IPS-18a (cell line): ENCODE data around the gene PEX26.
"Not testable (repeated sequence)": the region's sequence is repeated elsewhere in the genome, so short reads cannot be mapped to it uniquely, and the experiment has no call there.

Experiments
- H3K27ac ChIP-seq: one replicate; pipeline ENCODE4 v1.5.1; 2013; ENCODE audit warnings: low read length
- H3K27me3 ChIP-seq: one replicate; pipeline ENCODE4 v1.6.1; 2013; ENCODE audit warnings: mild to moderate bottlenecking, low read length; ENCODE audit not compliant: control insufficient read depth, insufficient read depth
- H3K36me3 ChIP-seq: one replicate; pipeline ENCODE4 v1.6.1; 2013; ENCODE audit warnings: low read depth, low read length; ENCODE audit not compliant: control insufficient read depth
- H3K4me1 ChIP-seq: one replicate; pipeline ENCODE4 v1.6.1; 2013; ENCODE audit warnings: low read depth, low read length; ENCODE audit not compliant: control insufficient read depth
- H3K4me3 ChIP-seq: one replicate; pipeline ENCODE4 v1.5.1; 2013; ENCODE audit warnings: low read length
- H3K9ac ChIP-seq: one replicate; pipeline ENCODE4 v1.6.1; 2013; ENCODE audit warnings: mild to moderate bottlenecking, low read length, moderate library complexity
- H3K9me3 ChIP-seq: one replicate; pipeline ENCODE4 v1.6.1; 2013; ENCODE audit warnings: low read depth, low read length; ENCODE audit not compliant: control insufficient read depth

PEX26 gene

GRCh38 chr22:18091478-18091877, 13.7 kb downstream of the PEX26 start:
- Histone ChIP-seq H3K4me1 (no peaks in the 10 kb centered on the region), H3K9me3 (no peaks in the 10 kb centered on the region), H3K27ac (no peak overlapping the region), H3K27me3 (no peaks in the 10 kb centered on the region), H3K4me3 (no peak overlapping the region), H3K36me3 (peaks cover 25% of the 10 kb centered on the region), H3K9ac (no peak overlapping the region)

- H3K9ac ChIP-seq = no peak overlapping the region
- H3K27me3 ChIP-seq = no peaks in the 10 kb centered on the region
- peaks cover 25% of the 10 kb centered on the region for H3K36me3 ChIP-seq
- H3K9me3 ChIP-seq = no peaks in the 10 kb centered on the region
- H3K27ac ChIP-seq = no peak overlapping the region
- no peaks in the 10 kb centered on the region for H3K4me1 ChIP-seq
- H3K4me3 ChIP-seq = no peak overlapping the region
Observed at GRCh38 chr22:18091916-18092526, 14.2 kb downstream of the PEX26 start.

- peaks cover 11% of the 10 kb centered on the region for H3K36me3 ChIP-seq
- no peak overlapping the region for H3K9ac ChIP-seq
- no peaks in the 10 kb centered on the region for H3K27me3 ChIP-seq
- no peaks in the 10 kb centered on the region for H3K4me1 ChIP-seq
- no peak overlapping the region for H3K27ac ChIP-seq
- H3K9me3 ChIP-seq = no peaks in the 10 kb centered on the region
- no peak overlapping the region for H3K4me3 ChIP-seq
Observed at GRCh38 chr22:18093661-18094060, 15.9 kb downstream of the PEX26 start.

GRCh38 chr22:18095101-18095805, 17.5 kb downstream of the PEX26 start:
- Histone ChIP-seq H3K9ac (no peak overlapping the region), H3K27me3 (no peaks in the 10 kb centered on the region), H3K9me3 (no peaks in the 10 kb centered on the region), H3K27ac (no peak overlapping the region), H3K4me1 (no peaks in the 10 kb centered on the region), H3K36me3 (peaks cover 1% of the 10 kb centered on the region), H3K4me3 (no peak overlapping the region)

- no peaks in the 10 kb centered on the region for H3K36me3 ChIP-seq
- no peak overlapping the region for H3K27ac ChIP-seq
- no peak overlapping the region for H3K9ac ChIP-seq
- H3K9me3 ChIP-seq = no peaks in the 10 kb centered on the region
- no peaks in the 10 kb centered on the region for H3K4me1 ChIP-seq
- no peak overlapping the region for H3K4me3 ChIP-seq
- no peaks in the 10 kb centered on the region for H3K27me3 ChIP-seq
Observed at GRCh38 chr22:18096823-18097222, 19.0 kb downstream of the PEX26 start.

- Histone ChIP-seq H3K27me3 (no peaks in the 10 kb centered on the region), H3K9me3 (no peaks in the 10 kb centered on the region), H3K27ac (no peak overlapping the region), H3K9ac (no peak overlapping the region), H3K4me1 (no peaks in the 10 kb centered on the region), H3K36me3 (no peaks in the 10 kb centered on the region), H3K4me3 (no peak overlapping the region)
Observed at GRCh38 chr22:18100781-18101180, 23.0 kb downstream of the PEX26 start.

GRCh38 chr22:18101536-18101935, 23.7 kb downstream of the PEX26 start:
- Histone ChIP-seq H3K27me3 (no peaks in the 10 kb centered on the region), H3K36me3 (no peaks in the 10 kb centered on the region), H3K27ac (no peak overlapping the region), H3K9ac (no peak overlapping the region), H3K9me3 (no peaks in the 10 kb centered on the region), H3K4me1 (no peaks in the 10 kb centered on the region), H3K4me3 (no peak overlapping the region)

- no peaks in the 10 kb centered on the region for H3K4me1 ChIP-seq
- H3K9ac ChIP-seq = no peak overlapping the region
- no peaks in the 10 kb centered on the region for H3K36me3 ChIP-seq
- H3K4me3 ChIP-seq = no peak overlapping the region
- H3K9me3 ChIP-seq = no peaks in the 10 kb centered on the region
- H3K27ac ChIP-seq = no peak overlapping the region
- no peaks in the 10 kb centered on the region for H3K27me3 ChIP-seq
Observed at GRCh38 chr22:18103527-18104269, 25.9 kb downstream of the PEX26 start.

- Histone ChIP-seq H3K27me3 (peaks cover 6% of the 10 kb centered on the region), H3K27ac (no peak overlapping the region), H3K9me3 (no peaks in the 10 kb centered on the region), H3K36me3 (no peaks in the 10 kb centered on the region), H3K4me3 (no peak overlapping the region), H3K4me1 (no peaks in the 10 kb centered on the region), H3K9ac (no peak overlapping the region)
Observed at GRCh38 chr22:18104566-18104965, 26.8 kb downstream of the PEX26 start.

GRCh38 chr22:18105981-18106380, 28.2 kb downstream of the PEX26 start:
- not testable (repeated sequence) for H3K4me1 ChIP-seq, H3K27ac ChIP-seq, H3K9ac ChIP-seq, H3K4me3 ChIP-seq, H3K9me3 ChIP-seq, H3K36me3 ChIP-seq
- peaks cover 21% of the 10 kb centered on the region for H3K27me3 ChIP-seq

GRCh38 chr22:18106550-18107341, 29.0 kb downstream of the PEX26 start:
- H3K36me3 ChIP-seq, H3K9ac ChIP-seq, H3K9me3 ChIP-seq, H3K4me1 ChIP-seq, H3K27ac ChIP-seq, H3K4me3 ChIP-seq: not testable (repeated sequence)
- peaks cover 28% of the 10 kb centered on the region for H3K27me3 ChIP-seq
